Stimulated activated CD4-positive, alpha-beta T cell treated with anti-CD3 and anti-CD28 coated beads, Interleukin-4, amount 100 ng/mL, for 4 hours (primary cell): ENCODE measurements around the gene INPP5A.

Source experiments
- DNase-seq, 2 experiments: peaks; one replicate each; pipeline ENCODE4 v3.0.0-alpha.2; 2020

The INPP5A gene

DNA sequence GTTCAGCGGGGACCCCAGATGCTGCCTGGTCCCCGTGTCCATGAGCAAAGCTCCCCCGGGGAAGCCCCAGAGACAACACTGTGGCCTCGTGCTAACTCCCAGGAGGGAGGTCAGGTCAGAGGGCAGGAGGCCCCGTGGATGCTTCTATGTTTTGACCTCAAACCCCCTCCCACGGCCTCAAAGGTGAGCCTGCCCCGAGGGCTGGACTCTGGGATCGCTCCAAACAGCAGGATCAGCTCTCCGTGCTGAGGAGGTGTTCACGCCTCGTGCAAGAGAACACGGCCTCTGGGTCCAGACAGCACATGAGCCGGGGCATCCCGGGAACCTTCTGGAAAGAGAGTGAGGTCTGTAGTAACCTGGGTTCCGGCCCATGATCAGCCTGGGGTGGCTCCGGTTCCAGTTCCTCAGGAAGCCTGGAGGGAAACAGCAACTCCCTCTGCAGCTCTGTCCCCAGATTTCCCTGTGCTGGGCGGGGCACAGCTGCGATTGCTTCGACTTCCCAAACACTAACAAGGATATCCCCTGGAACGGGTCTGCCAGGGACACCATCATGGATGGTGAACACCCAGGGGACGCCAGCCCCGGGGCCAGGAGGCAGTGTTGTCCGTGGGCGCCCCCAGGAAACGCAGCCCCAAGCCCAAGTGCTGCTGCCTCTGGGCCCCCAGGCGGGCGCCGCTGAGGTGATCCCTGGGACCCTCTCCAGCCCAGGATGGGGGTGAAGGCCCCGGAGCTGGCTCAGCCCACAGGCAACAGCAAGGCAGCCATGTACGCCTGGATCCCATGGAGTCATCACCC, 18.0 kb upstream of the INPP5A start:
- no peak for DNase-seq

DNA sequence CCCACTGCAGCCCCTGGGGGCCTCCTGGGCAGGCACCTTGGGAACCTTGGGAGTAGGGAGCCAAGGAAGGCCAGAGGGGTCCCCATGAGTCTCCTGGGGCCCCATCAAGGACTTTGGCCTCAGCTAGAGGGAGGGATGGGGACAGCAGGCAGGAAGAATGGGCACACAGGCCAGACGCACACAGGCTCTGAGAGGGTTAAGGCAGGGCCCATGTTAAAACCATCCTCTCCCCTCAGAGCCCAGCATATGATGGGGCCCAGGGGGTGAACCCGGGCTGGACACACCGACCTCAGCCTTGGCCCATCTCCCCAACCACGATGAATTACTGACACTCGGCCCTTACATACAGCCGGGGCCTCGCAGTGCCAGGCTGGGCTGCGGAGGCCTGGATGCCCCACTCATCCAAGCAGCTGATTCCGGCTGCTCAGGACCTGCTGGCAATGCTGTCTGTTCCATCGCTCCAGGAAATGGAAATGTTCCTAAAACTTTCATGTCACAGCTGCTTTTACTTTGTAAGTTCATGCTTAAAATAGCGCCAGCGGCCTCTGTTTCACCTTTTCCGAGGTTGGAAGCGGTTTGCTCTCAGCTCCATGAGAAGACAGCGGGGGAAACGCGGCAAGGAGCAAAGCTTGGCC, 17.3 kb upstream of the INPP5A start:
- DNase-seq, result no peak

- no peak for DNase-seq
These were observed 16.5 kb upstream of the INPP5A start for GRCh38 chr10:132521041-132521465.

DNA sequence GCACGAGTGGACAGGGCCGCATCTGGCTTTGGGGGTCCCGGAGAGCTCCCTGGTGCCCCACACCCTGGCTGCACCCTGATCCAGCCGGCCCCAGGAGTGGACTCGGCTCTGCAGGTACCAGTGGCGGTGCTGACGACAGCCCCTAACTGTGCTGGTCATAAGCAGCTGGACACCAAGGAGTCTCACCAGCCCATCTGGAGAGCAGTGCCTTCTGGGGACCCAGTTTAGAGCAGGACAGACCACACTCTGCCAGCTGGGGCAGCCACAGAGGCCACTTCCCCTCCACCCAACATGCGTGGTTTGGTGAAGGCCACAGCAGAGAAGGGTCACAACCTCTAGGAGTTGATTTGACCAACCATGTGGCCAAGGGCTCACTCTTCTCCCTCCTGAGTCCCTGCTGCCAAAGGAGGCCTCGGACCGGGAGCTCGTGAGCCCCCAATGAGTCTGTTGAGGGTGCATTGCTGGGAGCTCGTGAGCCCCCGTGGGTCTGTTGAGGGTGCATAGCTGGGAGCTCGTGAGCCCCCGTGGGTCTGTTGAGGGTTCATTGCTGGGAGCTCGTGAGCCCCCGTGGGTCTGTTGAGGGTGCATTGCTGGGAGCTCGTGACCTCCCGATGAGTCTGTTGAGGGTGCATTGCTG, 16.0 kb upstream of the INPP5A start:
- DNase-seq, result no peak

- DNase-seq, result no peak
These were observed 14.8 kb upstream of the INPP5A start for GRCh38 chr10:132522521-132523411.

DNA sequence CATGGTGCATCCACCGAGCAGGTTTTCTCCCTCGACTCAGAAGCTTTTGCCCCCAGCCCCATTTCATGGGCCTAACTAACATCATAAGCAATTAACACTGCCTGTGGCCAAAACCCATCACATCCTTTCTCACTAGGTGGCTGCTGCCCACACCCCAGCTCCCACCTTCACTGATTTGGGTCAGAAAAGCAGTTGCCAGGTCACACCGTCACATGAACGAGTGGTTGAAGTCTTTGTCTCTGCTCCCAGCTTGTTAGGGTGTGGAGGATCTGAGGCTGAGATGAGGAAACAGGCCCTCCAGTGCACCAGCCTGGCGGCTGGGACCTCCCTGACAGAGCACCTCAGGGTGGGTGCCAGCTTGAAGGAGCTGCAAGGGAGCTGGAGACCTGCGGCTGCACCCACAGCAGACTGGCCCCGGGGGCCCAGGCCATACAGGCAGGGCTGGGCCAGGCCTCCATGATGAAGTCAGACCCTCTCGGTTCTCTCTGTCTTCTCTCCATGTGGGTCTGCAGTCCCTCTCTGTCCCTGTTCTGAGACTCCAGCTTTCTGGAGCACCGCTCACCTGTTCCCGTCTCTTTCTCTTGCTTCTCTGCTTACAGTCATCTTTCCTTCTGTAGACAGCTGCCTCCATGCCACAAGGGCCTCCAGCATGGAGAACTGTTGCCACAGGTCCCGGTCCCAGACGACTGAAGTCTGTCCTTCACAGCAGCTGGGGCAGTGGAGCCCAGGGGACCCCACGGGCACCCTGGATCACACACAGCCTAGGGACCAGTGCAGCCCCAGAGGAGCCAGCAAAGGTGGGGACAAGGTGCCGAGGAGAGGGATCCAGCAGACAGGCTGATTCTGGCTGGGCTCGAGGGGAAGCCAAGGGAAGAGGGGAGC, 13.8 kb upstream of the INPP5A start:
- no peak for DNase-seq

DNA sequence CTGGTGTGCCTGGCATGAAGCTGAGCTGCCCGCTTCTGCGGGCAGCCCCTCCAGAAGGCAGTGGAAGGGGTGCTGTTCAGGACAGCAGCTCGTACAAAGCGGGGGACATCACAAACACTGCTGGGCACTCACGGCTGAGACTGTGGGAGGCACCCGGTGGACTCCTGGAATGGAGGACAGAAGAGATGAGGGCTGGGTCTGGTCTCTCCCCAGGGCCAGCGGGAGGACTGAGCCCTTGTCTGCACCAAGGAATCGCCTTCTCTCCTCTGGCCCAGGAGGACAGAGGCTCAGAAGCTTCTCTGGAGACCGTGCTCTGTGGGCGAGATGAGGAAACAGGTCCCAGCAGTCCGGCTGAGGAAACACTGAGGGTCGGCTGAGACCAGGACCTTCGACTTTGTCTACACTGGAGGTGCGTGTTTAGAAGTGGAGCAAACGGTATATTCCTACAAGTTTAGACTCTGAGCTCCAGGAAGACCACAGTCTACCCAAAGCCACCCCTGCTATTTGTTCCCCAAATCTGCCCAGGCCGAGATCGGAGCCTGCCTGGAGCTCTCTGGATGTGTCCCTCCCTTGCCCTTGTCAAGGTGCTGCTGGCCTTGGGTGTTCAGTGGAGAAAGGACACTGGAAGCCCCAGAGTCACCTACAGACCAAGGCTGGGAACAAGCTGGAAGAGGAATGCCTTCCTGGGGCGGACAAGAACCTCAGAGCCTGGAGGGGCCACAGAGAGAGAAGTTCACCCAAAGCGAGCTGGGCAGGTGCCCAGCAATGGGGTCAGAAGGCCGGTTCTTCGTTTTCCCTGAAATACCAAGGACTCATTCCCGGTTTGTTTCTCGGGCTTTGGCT, 12.9 kb upstream of the INPP5A start:
- DNase-seq, result no peak

GRCh38 chr10:132526676-132527075, 10.9 kb upstream of the INPP5A start:
- no peak for DNase-seq

- no peak for DNase-seq
These were observed 10.1 kb upstream of the INPP5A start for GRCh38 chr10:132527339-132528063.

- DNase-seq, result no peak
These were observed 9.4 kb upstream of the INPP5A start for GRCh38 chr10:132528064-132528691.

DNA sequence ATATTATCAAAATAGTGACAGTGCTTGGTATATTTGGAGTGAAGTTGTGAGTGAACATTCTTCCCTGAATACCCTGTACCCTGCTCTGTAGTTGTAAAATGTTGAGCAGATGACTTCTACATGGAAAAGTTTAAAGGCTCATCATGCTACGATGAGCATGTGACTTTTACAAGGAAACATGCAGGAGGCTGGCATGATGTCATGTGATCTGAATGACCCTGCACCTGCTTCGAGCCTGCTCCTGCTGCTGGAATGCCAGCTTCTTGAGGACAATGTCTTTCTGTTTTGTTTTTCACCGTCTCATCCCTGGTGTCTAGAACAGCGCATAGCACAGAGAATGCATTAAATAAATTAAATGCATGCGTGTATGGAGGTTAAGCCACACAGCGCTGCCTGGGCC, 5.4 kb upstream of the INPP5A start:
- no peak for DNase-seq

DNA sequence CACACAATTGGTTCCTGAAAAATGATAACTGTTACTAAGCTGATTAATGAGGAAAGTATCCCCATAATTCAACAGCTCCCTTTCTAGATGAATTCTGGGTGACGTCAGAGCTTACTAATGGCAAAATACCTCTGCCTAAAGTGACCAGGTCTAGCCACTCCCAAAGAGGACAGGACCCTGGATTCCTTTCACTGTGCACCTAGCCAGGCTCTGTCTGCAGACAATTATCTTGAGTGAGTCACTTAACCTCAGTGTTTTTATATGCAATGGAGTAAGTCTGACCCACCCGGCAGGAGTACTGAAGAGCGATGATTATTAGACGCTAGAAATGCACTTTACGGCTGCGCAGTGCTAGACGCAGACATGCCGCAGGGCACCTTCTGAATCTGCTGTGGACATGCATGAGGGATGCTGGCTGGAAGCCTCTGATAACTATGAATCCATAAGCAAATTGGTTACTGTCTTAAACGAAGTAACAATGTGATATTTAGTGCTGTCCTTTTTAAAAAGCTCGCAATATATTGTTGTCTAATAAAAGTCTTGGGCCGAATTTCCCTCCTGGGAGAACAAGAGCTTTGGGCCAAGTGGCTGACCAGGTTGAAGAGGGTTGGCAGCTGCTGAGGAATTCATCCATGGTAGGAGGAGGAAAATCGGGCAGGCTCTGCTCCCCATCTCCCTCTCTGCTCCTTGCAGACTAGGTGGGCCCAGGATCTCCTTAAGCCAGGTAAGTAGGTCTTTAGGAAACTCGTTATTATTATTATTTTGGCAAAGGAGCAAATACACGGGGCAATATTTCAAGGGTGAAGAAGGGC, 4.6 kb upstream of the INPP5A start:
- no peak for DNase-seq

DNA sequence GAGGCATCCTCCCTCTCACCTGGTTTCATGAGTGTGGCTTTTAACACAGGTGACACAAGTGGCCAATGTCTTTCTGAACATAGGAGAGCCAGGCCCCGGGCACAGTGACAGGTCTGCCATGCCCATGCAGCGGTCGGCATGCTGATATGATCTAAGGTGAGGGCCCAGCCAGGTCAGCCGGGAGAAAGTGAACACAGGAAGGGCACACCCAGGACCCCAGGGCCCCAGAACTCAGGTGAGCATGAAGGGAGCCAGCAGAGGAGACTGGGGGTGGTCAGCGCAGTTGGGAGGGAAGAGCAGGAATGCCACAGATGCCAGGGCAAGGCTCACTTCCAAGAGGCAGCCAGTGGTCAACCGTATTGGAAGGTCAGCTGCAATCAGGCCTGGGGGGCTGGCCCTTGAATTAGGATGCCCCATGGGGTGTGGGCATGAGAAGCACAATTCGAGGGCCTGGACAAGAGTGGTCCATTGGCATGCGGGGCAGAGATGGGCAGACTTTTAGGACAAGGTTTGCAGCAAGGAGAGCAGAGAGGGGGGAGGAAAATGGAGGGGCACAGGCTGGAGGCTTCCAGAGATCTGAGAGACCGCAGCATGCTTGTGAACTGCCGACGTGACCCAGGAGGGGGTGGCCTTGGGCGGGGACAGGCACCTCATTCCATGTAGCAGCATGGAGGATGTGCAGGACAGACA, 3.9 kb upstream of the INPP5A start:
- no peak for DNase-seq

DNA sequence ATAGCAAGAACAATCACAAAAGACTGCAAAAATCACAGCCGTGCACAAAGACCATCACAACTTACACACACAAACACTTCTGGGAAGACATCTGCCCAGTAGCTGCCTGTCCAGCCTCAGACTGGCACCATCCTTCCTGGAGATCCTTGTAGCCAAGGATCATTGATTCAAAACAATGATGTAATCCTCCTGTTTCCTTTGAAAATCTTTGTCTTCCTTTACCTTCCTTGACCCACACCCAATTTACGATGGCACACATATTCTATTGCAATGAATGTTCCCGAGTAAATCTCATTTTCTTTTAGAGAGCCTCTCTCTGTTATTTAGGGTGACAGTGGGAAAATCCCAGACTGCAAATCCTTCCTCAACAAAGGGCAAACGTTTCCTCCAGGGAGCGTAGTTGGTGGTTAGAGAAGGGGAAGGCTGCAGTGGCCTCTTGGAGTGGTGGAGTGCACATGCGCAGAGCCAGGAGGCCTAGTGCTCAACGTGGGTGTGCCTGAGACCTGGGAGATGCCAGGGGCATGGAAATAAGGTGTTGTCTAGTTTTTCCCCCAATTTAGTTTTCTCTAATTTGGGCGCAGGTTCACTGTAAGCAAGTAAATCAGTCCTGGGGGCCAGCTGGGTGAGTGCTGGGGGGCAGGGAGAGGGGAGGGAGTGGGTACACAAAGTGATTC, 3.1 kb upstream of the INPP5A start:
- DNase-seq, result no peak

DNA sequence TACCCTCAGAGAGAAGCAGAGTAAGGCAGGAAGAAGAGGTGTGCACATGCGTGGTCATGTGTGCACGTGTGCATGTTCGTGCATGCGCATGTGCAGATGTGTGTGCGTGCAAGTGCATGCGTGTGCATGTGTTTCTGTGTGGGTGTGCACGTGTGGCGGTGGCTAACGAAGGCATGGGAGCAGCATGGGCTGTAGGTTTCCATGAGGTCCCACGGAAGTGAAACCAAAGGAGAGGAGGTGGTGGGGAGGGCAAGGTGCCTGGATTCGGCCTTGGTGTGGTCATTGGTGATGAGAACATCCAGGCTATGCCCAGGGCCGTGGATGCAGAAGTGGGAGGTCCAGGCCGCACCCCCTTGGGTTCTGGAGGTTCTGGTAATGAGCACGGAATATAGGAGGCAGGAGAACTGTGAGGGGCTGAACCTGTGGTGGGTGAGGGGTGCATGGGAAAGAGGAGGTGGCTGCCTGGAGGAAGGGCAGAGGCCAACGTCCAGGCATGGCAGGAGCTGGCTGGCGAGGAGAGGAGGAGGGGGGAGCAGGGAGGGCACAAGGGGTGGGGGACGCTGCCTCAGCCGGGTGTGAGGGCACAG, 2.4 kb upstream of the INPP5A start:
- no peak for DNase-seq

DNA sequence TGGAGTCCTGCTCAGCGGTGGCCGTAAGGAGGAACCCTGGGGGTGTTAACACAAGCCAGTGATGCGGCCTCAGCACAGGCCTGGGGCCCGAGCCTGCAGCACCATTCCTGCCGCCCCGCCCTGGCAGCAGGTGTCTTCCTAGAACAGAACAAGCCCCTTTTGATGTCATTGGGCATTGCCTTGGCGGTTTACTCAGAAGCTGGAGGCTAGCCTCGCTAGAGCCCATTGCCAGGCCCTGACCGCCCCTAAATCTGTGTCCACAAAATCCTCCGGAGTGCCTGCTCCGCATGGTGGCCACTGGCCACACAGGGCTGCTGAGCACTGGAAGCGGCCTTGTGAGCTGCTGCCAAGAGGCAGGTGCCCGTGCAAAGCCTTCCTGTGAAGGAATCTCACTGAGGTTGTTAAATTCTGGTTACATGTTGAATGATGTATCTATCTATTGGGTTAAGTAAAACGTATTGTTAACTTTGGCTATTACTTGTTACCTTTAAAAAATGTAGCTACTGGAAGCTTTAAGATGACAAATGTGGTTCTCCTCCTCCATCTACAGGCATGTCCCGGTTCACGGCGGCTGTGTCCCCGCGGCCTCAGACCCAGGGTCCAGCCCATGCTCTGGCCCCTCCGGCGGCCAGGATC, 1.2 kb upstream of the INPP5A start:
- no peak for DNase-seq
